ENCODE data around the gene FKBP7.
"Not testable (repeated sequence)": the region's sequence is repeated elsewhere in the genome, so short reads cannot be mapped to it uniquely, and the experiment has no call there.

Gene FKBP7

GRCh38 chr2:178484245-178485041, 6.0 kb upstream of the FKBP7 start:
- DNase-seq = peak; percentile 68

GRCh38 chr2:178482437-178482836, 4.0 kb upstream of the FKBP7 start:
- no peak for DNase-seq

- peak; percentile 89 for DNase-seq
Observed at GRCh38 chr2:178480227-178481181, 2.1 kb upstream of the FKBP7 start, which contains the start of gene PLEKHA3. Gene PLEKHA3 (plus strand): TSS chr2:178480457. CDS start chr2:178480870, 413 bp downstream.

GRCh38 chr2:178479758-178480226, 1.4 kb upstream of the FKBP7 start:
- DNase-seq = no peak

- DNase-seq = no peak
Observed at GRCh38 chr2:178479275-178479616, 846 bp upstream of the FKBP7 start.

GRCh38 chr2:178478130-178478438, 316 bp downstream of the FKBP7 start:
- DNase-seq = no peak

- DNase-seq = no peak
Observed at GRCh38 chr2:178477443-178478129, 814 bp downstream of the FKBP7 start.

- no peak for DNase-seq
Observed at GRCh38 chr2:178476477-178476876, 1.9 kb downstream of the FKBP7 start.

- no peak for DNase-seq
Observed at GRCh38 chr2:178474560-178474959, 3.8 kb downstream of the FKBP7 start.

- no peak for DNase-seq
Observed at GRCh38 chr2:178473931-178474330, 4.5 kb downstream of the FKBP7 start.

GRCh38 chr2:178473373-178473772, 5.0 kb downstream of the FKBP7 start:
- no peak for DNase-seq

- not testable (repeated sequence) for DNase-seq
Observed at GRCh38 chr2:178471313-178471712, 7.1 kb downstream of the FKBP7 start.

GRCh38 chr2:178469219-178469849, 9.1 kb downstream of the FKBP7 start:
- no peak for DNase-seq

- no peak for DNase-seq
Observed at GRCh38 chr2:178457390-178457886, 21.0 kb downstream of the FKBP7 start.

- DNase-seq = no peak
Observed at GRCh38 chr2:178455947-178456346, 22.5 kb downstream of the FKBP7 start.

GRCh38 chr2:178452870-178453269, 25.5 kb downstream of the FKBP7 start:
- DNase-seq = no peak

GRCh38 chr2:178452334-178452733, 26.1 kb downstream of the FKBP7 start:
- no peak for DNase-seq

- DNase-seq = peak; percentile 87
Observed at GRCh38 chr2:178450774-178451525, 27.4 kb downstream of the FKBP7 start, which contains the start of the genes PJVK and PRKRA. Gene PJVK (plus strand): TSS chr2:178451378. CDS start chr2:178453410, 2,032 bp downstream. Gene PRKRA (minus strand): TSS chr2:178451175. CDS start chr2:178451030, 145 bp downstream.

- DNase-seq = no peak
Observed at GRCh38 chr2:178450524-178450773, 28.0 kb downstream of the FKBP7 start.

GRCh38 chr2:178449700-178450523, 28.5 kb downstream of the FKBP7 start:
- DNase-seq = no peak

Data from NCI-H446 treated with DMSO at 0.1 percent for 48 hours (cell line).